Ectodermal cell (in vitro differentiated cells): ENCODE measurements around the gene FOXI1.

Source experiments
- H3K27ac ChIP-seq: 2 replicates; pipeline ENCODE4 v1.7.0; 2013; ENCODE audit warnings: mild to moderate bottlenecking, low read depth, low read length; ENCODE audit not compliant: insufficient read depth, poor library complexity, severe bottlenecking
- H3K27me3 ChIP-seq: 2 replicates; pipeline ENCODE4 v1.7.0; 2013; ENCODE audit warnings: mild to moderate bottlenecking, low read length; ENCODE audit not compliant: insufficient read depth, control insufficient read depth, poor library complexity, severe bottlenecking
- H3K36me3 ChIP-seq: one replicate; pipeline ENCODE4 v1.7.0; 2013; ENCODE audit warnings: low read length; ENCODE audit not compliant: control insufficient read depth, insufficient read depth
- H3K4me1 ChIP-seq: one replicate; pipeline ENCODE4 v1.7.0; 2013; ENCODE audit warnings: low read length; ENCODE audit not compliant: control insufficient read depth, insufficient read depth
- H3K4me3 ChIP-seq: 2 replicates; pipeline ENCODE4 v1.7.0; 2013; ENCODE audit warnings: low read depth, low read length, control low read depth; ENCODE audit not compliant: insufficient read depth
- H3K9me3 ChIP-seq: 2 replicates; pipeline ENCODE4 v1.7.0; 2013; ENCODE audit warnings: mild to moderate bottlenecking, low read length, moderate library complexity; ENCODE audit not compliant: control insufficient read depth
- WGBS, 2 experiments: methylation state at CpG; one replicate each; pipeline ENCODE4 v1.1.7; 2013; ENCODE audit warnings: missing lambda C conversion rate in 2 of 2; 5-methylcytosine and 5-hydroxymethylcytosine counted together

The FOXI1 gene

GRCh38 chr5:170147753-170148264 is 42.1 kb downstream of the FOXI1 start:
- Histone ChIP-seq H3K4me1 (peaks cover 11% of the 10 kb centered on the region), H3K36me3 (no peaks in the 10 kb centered on the region), H3K27me3 (no peaks in the 10 kb centered on the region), H3K4me3 (no peak overlapping the region), H3K9me3 (no peaks in the 10 kb centered on the region), H3K27ac (no peak overlapping the region)
- WGBS, 2 experiments = 90 to 93% methylated on average over 4 of the region's 4 CpGs

GRCh38 chr5:170148430-170149205 is 42.9 kb downstream of the FOXI1 start:
- Histone ChIP-seq H3K36me3 (no peaks in the 10 kb centered on the region), H3K27ac (no peak overlapping the region), H3K27me3 (no peaks in the 10 kb centered on the region), H3K4me1 (peaks cover 11% of the 10 kb centered on the region), H3K4me3 (no peak overlapping the region), H3K9me3 (no peaks in the 10 kb centered on the region)
- 79% methylated on average over 12 of the region's 12 CpGs for WGBS, 2 experiments

- H3K27ac ChIP-seq = no peak overlapping the region
- H3K27me3 ChIP-seq = no peaks in the 10 kb centered on the region
- H3K4me3 ChIP-seq = no peak overlapping the region
- WGBS, 2 experiments = 85 to 87% methylated on average over 7 of the region's 7 CpGs
- peaks cover 11% of the 10 kb centered on the region for H3K4me1 ChIP-seq
- H3K9me3 ChIP-seq = no peaks in the 10 kb centered on the region
- no peaks in the 10 kb centered on the region for H3K36me3 ChIP-seq
Observed at GRCh38 chr5:170149206-170149515, 43.5 kb downstream of the FOXI1 start.

GRCh38 chr5:170150713-170151096 is 45.0 kb downstream of the FOXI1 start:
- Histone ChIP-seq H3K27me3 (no peaks in the 10 kb centered on the region), H3K4me3 (no peak overlapping the region), H3K36me3 (no peaks in the 10 kb centered on the region), H3K9me3 (no peaks in the 10 kb centered on the region), H3K4me1 (peaks cover 11% of the 10 kb centered on the region), H3K27ac (no peak overlapping the region)
- 92% methylated on average over 5 of the region's 5 CpGs for WGBS, 2 experiments

GRCh38 chr5:170151097-170151831 is 45.6 kb downstream of the FOXI1 start:
- Histone ChIP-seq H3K4me1 (peaks cover 11% of the 10 kb centered on the region), H3K27ac (peak overlapping the region; percentile 8), H3K36me3 (no peaks in the 10 kb centered on the region), H3K9me3 (no peaks in the 10 kb centered on the region), H3K27me3 (no peaks in the 10 kb centered on the region), H3K4me3 (no peak overlapping the region)
- WGBS, 2 experiments = 76 to 77% methylated on average over 7 of the region's 7 CpGs

GRCh38 chr5:170152767-170153166 is 47.1 kb downstream of the FOXI1 start:
- H3K27ac ChIP-seq = no peak overlapping the region
- no peaks in the 10 kb centered on the region for H3K27me3 ChIP-seq
- WGBS, 2 experiments = 88 to 93% methylated on average over 3 of the region's 3 CpGs

GRCh38 chr5:170154297-170154696 is 48.6 kb downstream of the FOXI1 start:
- 69 to 77% methylated on average over 4 of the region's 4 CpGs for WGBS, 2 experiments
- Histone ChIP-seq H3K4me3 (no peak overlapping the region), H3K4me1 (peaks cover 6% of the 10 kb centered on the region), H3K9me3 (no peaks in the 10 kb centered on the region), H3K27ac (no peak overlapping the region), H3K36me3 (no peaks in the 10 kb centered on the region), H3K27me3 (no peaks in the 10 kb centered on the region)

More at GRCh38 chr5:170152767-170153166, 47.1 kb downstream of the FOXI1 start:
- Histone ChIP-seq H3K4me3 (no peak overlapping the region), H3K36me3 (no peaks in the 10 kb centered on the region), H3K9me3 (no peaks in the 10 kb centered on the region), H3K4me1 (peaks cover 11% of the 10 kb centered on the region)

GRCh38 chr5:170154744-170155143 is 49.0 kb downstream of the FOXI1 start:
- Histone ChIP-seq H3K27ac (no peak overlapping the region), H3K9me3 (no peaks in the 10 kb centered on the region), H3K4me3 (no peak overlapping the region), H3K4me1 (peaks cover 6% of the 10 kb centered on the region), H3K27me3 (no peaks in the 10 kb centered on the region), H3K36me3 (no peaks in the 10 kb centered on the region)
- 73 to 89% methylated on average over 2 of the region's 2 CpGs for WGBS, 2 experiments

GRCh38 chr5:170155771-170156170 is 50.1 kb downstream of the FOXI1 start:
- 88% methylated on average over 3 of the region's 3 CpGs for WGBS, 2 experiments
- Histone ChIP-seq H3K4me1 (peaks cover 6% of the 10 kb centered on the region), H3K4me3 (no peak overlapping the region)

GRCh38 chr5:170159101-170159698 is 53.5 kb downstream of the FOXI1 start:
- WGBS, 2 experiments = 80 to 81% methylated on average over 5 of the region's 5 CpGs
- no peaks in the 10 kb centered on the region for H3K36me3 ChIP-seq
- no peaks in the 10 kb centered on the region for H3K27me3 ChIP-seq

More at GRCh38 chr5:170155771-170156170, 50.1 kb downstream of the FOXI1 start:
- Histone ChIP-seq H3K27me3 (no peaks in the 10 kb centered on the region), H3K27ac (no peak overlapping the region), H3K36me3 (no peaks in the 10 kb centered on the region), H3K9me3 (no peaks in the 10 kb centered on the region)

More at GRCh38 chr5:170159101-170159698, 53.5 kb downstream of the FOXI1 start:
- no peak overlapping the region for H3K27ac ChIP-seq
- H3K9me3 ChIP-seq = no peaks in the 10 kb centered on the region
- no peak overlapping the region for H3K4me3 ChIP-seq
- no peaks in the 10 kb centered on the region for H3K4me1 ChIP-seq
